NCI-H1092 (cell line): ENCODE data around the gene COPZ2.
"Not testable (repeated sequence)": the region's sequence is repeated elsewhere in the genome, so short reads cannot be mapped to it uniquely, and the experiment has no call there.

ENCODE experiments used
- DNase-seq: peaks from one replicate; lab custom pipeline; 2025; lab: John Stamatoyannopoulos, UW

COPZ2 gene

GRCh38 chr17:48030531-48030930 lies 7.1 kb downstream of the COPZ2 start:
- no peak for DNase-seq

- DNase-seq, result no peak
Observed at GRCh38 chr17:48028736-48029135, 8.9 kb downstream of the COPZ2 start.

- DNase-seq, result no peak
Observed at GRCh38 chr17:48027322-48027981, 10.1 kb downstream of the COPZ2 start.

GRCh38 chr17:48026502-48027321 lies 10.9 kb downstream of the COPZ2 start:
- peak; percentile 80 for DNase-seq

- DNase-seq, result no peak
Observed at GRCh38 chr17:48025904-48026501, 11.6 kb downstream of the COPZ2 start.

GRCh38 chr17:48025040-48025903 lies 12.3 kb downstream of the COPZ2 start:
- peak; percentile 93 for DNase-seq

GRCh38 chr17:48024149-48025039 lies 13.2 kb downstream of the COPZ2 start:
- DNase-seq, result no peak

- DNase-seq, result peak; percentile 83
Observed at GRCh38 chr17:48023400-48024148, 14.0 kb downstream of the COPZ2 start.

GRCh38 chr17:48022901-48023300 lies 14.7 kb downstream of the COPZ2 start:
- DNase-seq, result no peak

GRCh38 chr17:48021934-48022333 lies 15.7 kb downstream of the COPZ2 start:
- no peak for DNase-seq

GRCh38 chr17:48017817-48018158 lies 19.8 kb downstream of the COPZ2 start:
- DNase-seq, result not testable (repeated sequence)

- DNase-seq, result no peak
Observed at GRCh38 chr17:48016112-48016511, 21.5 kb downstream of the COPZ2 start.

- DNase-seq, result no peak
Observed at GRCh38 chr17:48014595-48015111, 22.9 kb downstream of the COPZ2 start.

GRCh38 chr17:48013876-48014594 lies 23.6 kb downstream of the COPZ2 start:
- no peak for DNase-seq

- DNase-seq, result no peak
Observed at GRCh38 chr17:48012654-48013053, 24.9 kb downstream of the COPZ2 start.

GRCh38 chr17:48012151-48012520 lies 25.5 kb downstream of the COPZ2 start:
- peak; percentile 87 for DNase-seq

- DNase-seq, result peak; percentile 57
Observed at GRCh38 chr17:48011405-48012150, 26.0 kb downstream of the COPZ2 start.

GRCh38 chr17:48010193-48010592 lies 27.4 kb downstream of the COPZ2 start:
- DNase-seq, result no peak
